Loucy (cell line): ENCODE data around the gene NDUFS5.
A peak's percentile ranks its signal among the peaks of the same experiment; 100 is the strongest.
"Not testable (repeated sequence)": the region's sequence is repeated elsewhere in the genome, so short reads cannot be mapped to it uniquely, and the experiment has no call there.

Source experiments
- H2AFZ ChIP-seq: fragments of 200-600 bp; sonication (generic); 2 replicates; pipeline ENCODE4 v1.6.0; 2016; ENCODE audit warnings: antibody characterized with exemption, mild to moderate bottlenecking, low read length, moderate library complexity
- H3F3A ChIP-seq: fragments of 200-600 bp; 2 replicates; pipeline ENCODE4 v1.6.0; 2016; ENCODE audit warnings: antibody characterized with exemption, low read depth, mild to moderate bottlenecking
- H3K27me3 ChIP-seq: fragments of 200-600 bp; sonication (generic); 2 replicates; pipeline ENCODE4 v1.6.1; 2014; ENCODE audit warnings: low read length, mild to moderate bottlenecking; ENCODE audit not compliant: insufficient read depth, poor library complexity, severe bottlenecking
- H3K36me3 ChIP-seq: fragments of 200-600 bp; sonication (generic); 2 replicates; pipeline ENCODE4 v1.6.1; 2016; ENCODE audit warnings: low read length; ENCODE audit not compliant: insufficient read depth
- H3K4me1 ChIP-seq: fragments of 200-600 bp; sonication (generic); 2 replicates; pipeline ENCODE4 v1.5.1; 2014; ENCODE audit warnings: low read length, mild to moderate bottlenecking; ENCODE audit not compliant: insufficient read depth, poor library complexity, severe bottlenecking
- H3K4me2 ChIP-seq: fragments of 200-600 bp; sonication (generic); 2 replicates; pipeline ENCODE4 v1.6.0; 2014; ENCODE audit warnings: antibody characterized with exemption, low read length, low read depth, mild to moderate bottlenecking; ENCODE audit not compliant: poor library complexity, severe bottlenecking
- H3K4me3 ChIP-seq: fragments of 200-600 bp; sonication (generic); 2 replicates; pipeline ENCODE4 v1.5.1; 2014; ENCODE audit warnings: low read length, mild to moderate bottlenecking, mixed read lengths; ENCODE audit not compliant: poor library complexity, severe bottlenecking
- H3K79me2 ChIP-seq: fragments of 200-600 bp; sonication (generic); 2 replicates; pipeline ENCODE4 v1.6.1; 2014; ENCODE audit warnings: low read length; ENCODE audit not compliant: insufficient read depth
- H3K9ac ChIP-seq: fragments of 200-600 bp; sonication (generic); 2 replicates; pipeline ENCODE4 v1.6.0; 2014; ENCODE audit warnings: mild to moderate bottlenecking, low read depth, low read length, moderate library complexity; ENCODE audit not compliant: poor library complexity, severe bottlenecking
- H3K9me2 ChIP-seq: fragments of 200-600 bp; sonication (generic); replicated peaks from 2 replicates; pipeline ENCODE4 v1.6.1; 2016; ENCODE audit warnings: low read depth, low read length, mixed read lengths
- H3K9me3 ChIP-seq: fragments of 200-600 bp; sonication (generic); 2 replicates; pipeline ENCODE4 v1.6.1; 2014; ENCODE audit warnings: mild to moderate bottlenecking, antibody characterized with exemption, low read length, low read depth; ENCODE audit not compliant: insufficient read depth
- H4K20me1 ChIP-seq: fragments of 200-600 bp; sonication (generic); 2 replicates; pipeline ENCODE4 v1.6.0; 2014; ENCODE audit warnings: antibody characterized with exemption, low read length, mild to moderate bottlenecking; ENCODE audit not compliant: insufficient read depth, poor library complexity, severe bottlenecking
- EZH2phosphoT487 ChIP-seq: fragments of 200-600 bp; IDR thresholded peaks from 2 replicates; pipeline ENCODE4 v1.6.1; 2018; ENCODE audit warnings: antibody characterized with exemption, mild to moderate bottlenecking, moderate library complexity, borderline replicate concordance
- TF ChIP-seq, protein P1 (sequence below): fragments of 200-600 bp; sonication (generic); conservative IDR thresholded peaks from 2 replicates; pipeline ENCODE4 v1.5.1; 2014; ENCODE audit warnings: mild to moderate bottlenecking, antibody characterized with exemption, low read length

Gene NDUFS5

DNA sequence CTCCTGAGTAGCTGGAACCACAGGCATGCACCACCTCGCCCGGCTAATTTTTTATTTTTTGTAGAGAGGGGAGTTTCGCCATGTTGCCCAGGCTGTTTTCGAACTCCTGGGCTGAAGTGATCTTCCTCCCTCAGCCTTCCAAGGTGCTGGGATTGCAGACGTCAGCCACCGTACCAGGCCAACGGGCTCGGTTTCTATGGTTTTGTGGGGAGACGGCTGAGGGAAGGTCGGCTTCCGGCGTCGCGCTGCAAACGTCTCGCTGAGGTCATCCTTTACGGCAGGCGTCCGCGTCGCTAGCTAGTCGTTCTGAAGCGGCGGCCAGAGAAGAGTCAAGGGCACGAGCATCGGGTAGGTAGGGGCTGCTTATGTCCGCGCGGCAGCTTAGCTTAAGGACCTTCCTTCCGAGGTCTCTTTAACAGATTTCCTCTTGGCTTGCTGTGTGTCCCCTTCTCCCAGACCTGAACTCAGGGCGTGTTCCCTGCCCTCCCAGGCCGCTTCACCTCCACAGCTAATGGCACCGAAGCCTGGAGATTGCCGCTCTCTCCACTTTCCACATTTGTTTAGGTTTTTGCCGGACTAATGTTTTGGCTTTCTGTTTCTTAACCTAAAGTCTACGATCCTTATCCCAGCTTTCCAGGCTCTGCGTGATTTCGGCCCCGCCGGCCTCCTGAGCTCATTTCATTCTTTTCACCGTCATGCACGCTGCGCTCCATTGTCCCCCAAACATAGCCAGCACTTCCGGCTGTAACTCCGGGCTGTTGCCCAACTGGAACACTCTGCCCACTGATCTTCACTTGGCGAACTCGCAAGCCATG, at the start of gene NDUFS5:
Gene NDUFS5, plus strand, starts transcription at position 300 of the 815 bp plus-strand sequence. CDS start 2,375 bp downstream, outside the sequence.
- Histone ChIP-seq H3K9ac (peak within 1 kb of the TSS; percentile 92), H3K4me2 (peak within 1 kb of the TSS; percentile 81), H2AFZ (peak within 1 kb of the TSS; percentile 90), H3K27me3 (no peaks in the 10 kb centered on the region), H3K4me1 (peaks cover 26% of the 10 kb centered on the region), H3K79me2 (peaks cover 47% of the 10 kb centered on the region), H3K9me3 (no peaks in the 10 kb centered on the region), H3K4me3 (peak within 1 kb of the TSS; percentile 97), H3F3A (no peaks in the 10 kb centered on the region), H3K9me2 (no peaks in the 10 kb centered on the region), H3K36me3 (peaks cover 9% of the 10 kb centered on the region; the same call in 1 of the 2 replicates), H4K20me1 (peaks cover 29% of the 10 kb centered on the region)
- TF ChIP-seq EZH2phosphoT487: no peak
- TF ChIP-seq, protein P1, sequence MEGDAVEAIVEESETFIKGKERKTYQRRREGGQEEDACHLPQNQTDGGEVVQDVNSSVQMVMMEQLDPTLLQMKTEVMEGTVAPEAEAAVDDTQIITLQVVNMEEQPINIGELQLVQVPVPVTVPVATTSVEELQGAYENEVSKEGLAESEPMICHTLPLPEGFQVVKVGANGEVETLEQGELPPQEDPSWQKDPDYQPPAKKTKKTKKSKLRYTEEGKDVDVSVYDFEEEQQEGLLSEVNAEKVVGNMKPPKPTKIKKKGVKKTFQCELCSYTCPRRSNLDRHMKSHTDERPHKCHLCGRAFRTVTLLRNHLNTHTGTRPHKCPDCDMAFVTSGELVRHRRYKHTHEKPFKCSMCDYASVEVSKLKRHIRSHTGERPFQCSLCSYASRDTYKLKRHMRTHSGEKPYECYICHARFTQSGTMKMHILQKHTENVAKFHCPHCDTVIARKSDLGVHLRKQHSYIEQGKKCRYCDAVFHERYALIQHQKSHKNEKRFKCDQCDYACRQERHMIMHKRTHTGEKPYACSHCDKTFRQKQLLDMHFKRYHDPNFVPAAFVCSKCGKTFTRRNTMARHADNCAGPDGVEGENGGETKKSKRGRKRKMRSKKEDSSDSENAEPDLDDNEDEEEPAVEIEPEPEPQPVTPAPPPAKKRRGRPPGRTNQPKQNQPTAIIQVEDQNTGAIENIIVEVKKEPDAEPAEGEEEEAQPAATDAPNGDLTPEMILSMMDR: no peak

DNA sequence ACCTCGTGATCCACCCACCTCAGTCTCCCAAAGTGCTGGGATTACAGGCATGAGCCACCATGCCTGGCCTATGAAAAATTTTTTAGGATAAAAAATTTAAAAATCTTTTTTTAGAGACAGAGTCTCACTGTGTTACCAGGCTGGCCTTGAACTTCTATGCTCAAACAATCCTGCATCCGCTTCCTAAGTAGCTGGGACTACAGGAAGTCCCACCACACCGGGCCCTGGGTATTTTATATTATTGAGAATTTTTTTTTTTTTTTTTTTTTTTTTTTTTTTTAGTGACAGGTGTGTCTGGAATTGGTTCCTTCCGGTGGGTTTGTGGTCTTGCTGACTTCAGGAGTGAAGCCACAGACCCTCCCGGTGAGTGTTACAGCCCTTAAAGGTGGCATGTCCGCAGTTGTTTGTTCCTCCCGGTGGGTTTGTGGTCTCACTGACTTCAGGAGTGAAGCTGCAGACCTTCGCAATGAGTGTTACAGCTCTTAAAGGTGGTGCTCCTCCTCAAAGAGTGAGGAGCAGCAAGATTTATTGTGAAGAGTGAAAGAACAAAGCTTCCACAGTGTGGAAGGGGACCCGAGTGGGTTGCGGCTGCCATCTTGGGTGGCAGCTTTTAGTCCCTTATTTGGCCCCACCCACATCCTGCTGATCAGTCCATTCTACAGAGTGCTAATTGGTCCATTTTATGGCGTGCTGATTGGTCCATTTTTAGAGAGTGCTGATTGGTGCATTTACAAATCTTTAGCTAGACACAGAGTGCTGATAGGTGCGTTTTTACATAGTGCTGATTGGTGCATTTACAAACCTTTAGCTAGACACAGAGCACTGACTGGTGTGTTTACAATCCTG, 48.5 kb upstream of the NDUFS5 start:
- not testable (repeated sequence) for H3K9me3 ChIP-seq, H2AFZ ChIP-seq, H3K9ac ChIP-seq, H3K4me2 ChIP-seq, H3F3A ChIP-seq, H3K4me1 ChIP-seq, H3K9me2 ChIP-seq, H3K27me3 ChIP-seq, H3K79me2 ChIP-seq, H3K36me3 ChIP-seq, H4K20me1 ChIP-seq
- peak overlapping the region; percentile 40 for H3K4me3 ChIP-seq

DNA sequence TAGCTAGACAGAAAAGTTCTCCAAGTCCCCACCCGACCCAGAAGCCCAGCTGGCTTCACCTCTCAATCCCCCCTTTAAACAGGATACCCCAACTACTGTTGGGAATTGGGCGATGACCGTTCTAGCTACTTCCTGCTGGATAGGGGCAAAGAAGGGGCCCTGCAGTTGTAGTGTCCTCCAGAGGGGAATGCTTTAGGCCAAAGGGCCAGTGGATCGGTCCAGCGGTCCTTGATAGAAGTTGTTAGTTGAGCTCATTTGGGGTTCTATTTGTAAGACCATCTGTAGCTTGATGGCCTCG, 48.0 kb upstream of the NDUFS5 start:
- not testable (repeated sequence) for H3K27me3 ChIP-seq, H3K36me3 ChIP-seq

DNA sequence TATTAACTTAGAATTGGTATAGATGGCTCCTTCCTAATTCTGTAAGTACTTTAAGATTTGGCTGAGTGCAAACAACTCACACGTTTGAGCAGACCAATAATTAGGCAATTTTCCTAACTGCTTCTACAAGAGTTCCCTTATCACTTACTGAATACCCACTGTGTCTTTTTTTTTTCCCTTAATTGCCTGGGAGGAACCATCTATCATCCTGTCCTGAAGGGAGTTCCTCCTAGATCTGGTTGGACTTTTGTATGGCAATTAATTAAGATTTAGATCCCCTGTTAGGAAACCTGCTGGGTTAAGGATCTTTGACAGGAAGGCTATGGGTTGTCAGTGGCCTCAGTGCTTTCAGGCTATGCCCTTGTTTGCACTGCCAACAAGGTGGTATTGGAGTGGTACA, 46.8 kb upstream of the NDUFS5 start:
- not testable (repeated sequence) for H3K27me3 ChIP-seq, H3K9me3 ChIP-seq, H4K20me1 ChIP-seq, H3K4me1 ChIP-seq, H3K4me3 ChIP-seq, H3K79me2 ChIP-seq, H3K9me2 ChIP-seq, H3F3A ChIP-seq, H3K4me2 ChIP-seq, H3K36me3 ChIP-seq, H3K9ac ChIP-seq, H2AFZ ChIP-seq

More for the DNA sequence above, 48.0 kb upstream of the NDUFS5 start:
- not testable (repeated sequence) for H3K4me2 ChIP-seq, H3K9me3 ChIP-seq, H2AFZ ChIP-seq, H3K9me2 ChIP-seq, H3F3A ChIP-seq, H4K20me1 ChIP-seq, H3K4me1 ChIP-seq, H3K79me2 ChIP-seq, H3K9ac ChIP-seq, H3K4me3 ChIP-seq
